Endothelial cell of umbilical vein (primary cell): Measurements from ENCODE around the gene PLPP7. TPM values are rescaled to one million over a fixed set of nuclear protein-coding genes. Genes with fewer than 3 reads are reported as not detected.
"Not testable (repeated sequence)": the region's sequence is repeated elsewhere in the genome, so short reads cannot be mapped to it uniquely, and the experiment has no call there.

Source experiments
- BruUV-seq: library from RNA; stranded (reverse); fragments of 400-500 nt; replicated peaks from 2 replicates; lab custom pipeline; 2021; lab: Mats Ljungman, UMichigan
- CTCF ChIA-PET: fragments of 300-600, 350-600 bp; sonication (Branson Sonifier 250); formaldehyde crosslinking; loops from one replicate; lab custom pipeline; 2021; ENCODE audit warnings: antibody characterized with exemption, inconsistent platforms; lab: Charles Lee
- POLR2A ChIA-PET: fragments of 300-600, 350-600 bp; sonication (Branson Sonifier 250); formaldehyde crosslinking; loops from one replicate; lab custom pipeline; 2021; ENCODE audit warnings: antibody characterized with exemption, inconsistent platforms; lab: Charles Lee
- DNase-seq: peaks from one replicate; pipeline ENCODE4 v3.0.0-alpha.2; 2011; ENCODE audit warnings: low read depth, low spot score
- FAIRE-seq: peaks from 2 replicates; lab custom pipeline; 2011; peaks lifted over from hg19 to GRCh38; lab: Jason Lieb, UNC
- H2AFZ ChIP-seq: 2 replicates; pipeline ENCODE4 v1.6.0; 2012; ENCODE audit warnings: low read depth, low read length, control low read depth, inconsistent platforms
- H3K27ac ChIP-seq: 2 replicates; pipeline ENCODE4 v1.5.1; 2011; ENCODE audit warnings: low read depth, mild to moderate bottlenecking, control low read depth, low read length, moderate library complexity; ENCODE audit not compliant: insufficient read depth
- H3K27me3 ChIP-seq, 2 experiments: 2 replicates each; pipeline versions ENCODE4 v1.6.0 to v1.6.1; 2011; ENCODE audit warnings: low read length in 2 of 2, mixed read lengths in 1 of 2; ENCODE audit not compliant: control insufficient read depth in 2 of 2, insufficient read depth in 2 of 2
- H3K36me3 ChIP-seq, 2 experiments: 2 replicates in 1 of 2; 3 replicates in 1 of 2; pipeline ENCODE4 v1.5.1; 2011; ENCODE audit warnings: low read length in 2 of 2, mild to moderate bottlenecking in 1 of 2, moderate library complexity in 1 of 2; ENCODE audit not compliant: control insufficient read depth in 2 of 2, insufficient read depth in 2 of 2; ENCODE audit errors: extremely low read depth in 1 of 2
- H3K4me1 ChIP-seq: 3 replicates; pipeline ENCODE4 v1.5.1; 2011; ENCODE audit warnings: mild to moderate bottlenecking, low read length; ENCODE audit not compliant: control insufficient read depth, insufficient read depth; ENCODE audit errors: extremely low read depth
- H3K4me2 ChIP-seq: 2 replicates; pipeline ENCODE4 v1.6.1; 2011; ENCODE audit warnings: low read length, control low read depth, mixed read lengths; ENCODE audit not compliant: insufficient read depth
- H3K4me3 ChIP-seq, 3 experiments: fragments of 200-600 bp in 1 of 3; sonication (generic), shearing (Covaris generic) in 1 of 3; replicated peaks in 1 of 3; 2 replicates each; pipeline ENCODE4 v1.5.1; 2011 to 2016; ENCODE audit warnings: control low read depth in 3 of 3, low read length in 3 of 3, mild to moderate bottlenecking in 2 of 3, inconsistent platforms in 1 of 3, low read depth in 1 of 3, moderate library complexity in 1 of 3; ENCODE audit not compliant: insufficient read depth in 1 of 3
- H3K79me2 ChIP-seq: 2 replicates; pipeline ENCODE4 v1.6.0; 2012; ENCODE audit warnings: low read length, inconsistent platforms; ENCODE audit not compliant: control insufficient read depth, insufficient read depth
- H3K9ac ChIP-seq: replicated peaks from 2 replicates; pipeline ENCODE3; 2011; ENCODE audit warnings: low read length, control low read depth; ENCODE audit not compliant: insufficient read depth; ENCODE audit errors: extremely low read depth
- H3K9me1 ChIP-seq: replicated peaks from 3 replicates; pipeline ENCODE4 v1.6.0; 2011; ENCODE audit warnings: mild to moderate bottlenecking, low read length; ENCODE audit not compliant: control insufficient read depth, insufficient read depth; ENCODE audit errors: extremely low read depth
- H3K9me3 ChIP-seq: replicated peaks from 2 replicates; pipeline ENCODE4 v1.5.1; 2012; ENCODE audit warnings: low read length, inconsistent platforms; ENCODE audit not compliant: control insufficient read depth, insufficient read depth
- H4K20me1 ChIP-seq: replicated peaks from 2 replicates; pipeline ENCODE3; 2011; ENCODE audit warnings: mild to moderate bottlenecking, low read length; ENCODE audit not compliant: control insufficient read depth, insufficient read depth; ENCODE audit errors: extremely low read depth
- MAX ChIP-seq: IDR thresholded peaks from 2 replicates; pipeline ENCODE4 v1.6.1; 2011; ENCODE audit not compliant: insufficient read depth, insufficient read length
- MYC ChIP-seq: IDR thresholded peaks from one replicate; pipeline ENCODE4 v1.6.1; 2011; ENCODE audit warnings: mild to moderate bottlenecking, low read depth, low read length
- POLR2AphosphoS5 ChIP-seq: IDR thresholded peaks from 2 replicates; pipeline ENCODE4 v1.6.1; 2012; ENCODE audit warnings: low read depth, mild to moderate bottlenecking, control low read depth, low read length, moderate library complexity; ENCODE audit not compliant: insufficient read depth
- dilution Hi-C: fragments of 300-500 bp; cut with MboI; formaldehyde crosslinking; loops from one replicate; pipeline ENCODE4 v1.15.0; 2019; ENCODE audit warnings: low sequenced_read_pairs; ENCODE audit not compliant: extremely low pct_ligation_motif_present
- intact Hi-C: fragments of 100-400 bp; cut with micrococcal nuclease; formaldehyde crosslinking; loops from one replicate; pipeline ENCODE4 v1.10.0; 2022
- polyA plus RNA-seq, 4 experiments: library from polyadenylated mRNA; depleted of rRNA in 3 of 4; stranded (reverse) in 3 of 4; unstranded in 1 of 4; fragments of >200 nt; gene quantifications; 2 replicates each; pipeline versions ENCODE4 v1.2.1 to v1.2.3, GENCODE V29; 2011 to 2012; ENCODE audit warnings: missing spikeins in 1 of 4
- total RNA-seq: library from RNA; stranded (reverse); gene quantifications from 2 replicates; pipeline ENCODE4 v1.2.3, GENCODE V29; 2021

Gene PLPP7
- total and polyA plus RNA-seq, 2 donors (not counting 3 experiments of a cell fraction or from before 2014, with no cell fraction given) = 2.1 to 2.7 TPM

GRCh38 chr9:131270171-131271015 lies 19.1 kb upstream of the PLPP7 start:
- intact Hi-C loops (loop anchor here (1.0 kb wide), 2 partner anchors 32 to 55 kb away; no protein-coding TSS in a partner anchor), dilution Hi-C loops (no loop called here)
- H3K9me3 ChIP-seq = no peaks in the 10 kb centered on the region
- ChIA-PET POLR2A (interaction anchor here (0.7 to 1.2 kb wide), 4 partner anchors 9 to 61 kb away, joined by 3 to 7 read pairs (median 4); no protein-coding TSS in a partner anchor), CTCF (interaction anchor here (0.5 to 3.0 kb wide), 4 partner anchors 13 to 66 kb away, joined by 3 to 11 read pairs (median 4); no protein-coding TSS in a partner anchor)
- H3K79me2 ChIP-seq = peaks cover 44% of the 10 kb centered on the region
- no peak overlapping the region for H3K4me2 ChIP-seq
- no peaks in the 10 kb centered on the region for H3K9me1 ChIP-seq
- no peaks in the 10 kb centered on the region for H4K20me1 ChIP-seq
- peaks cover 54% of the 10 kb centered on the region for H3K4me1 ChIP-seq
- peak overlapping the region; percentile 67 for H3K27ac ChIP-seq
- no TSS peak for BruUV-seq
- peaks cover 0 to 12% of the 10 kb centered on the region in 2 experiments for H3K36me3 ChIP-seq
- DNase-seq (peak; percentile 73), FAIRE-seq (peak; percentile 91)
- H3K9ac ChIP-seq = peak overlapping the region; percentile 37
- H2AFZ ChIP-seq = peak overlapping the region; percentile 36
- H3K27me3 ChIP-seq = no peaks in the 10 kb centered on the region
- TF ChIP-seq MAX = peak; percentile 97
- TF ChIP-seq POLR2AphosphoS5 = peak; percentile 36
- TF ChIP-seq MYC = no peak
- H3K4me3 ChIP-seq = no peak overlapping the region

GRCh38 chr9:131271016-131271273 lies 18.6 kb upstream of the PLPP7 start:
- H3K9ac ChIP-seq, H3K9me1 ChIP-seq, FAIRE-seq, intact Hi-C loops, dilution Hi-C loops, H3K4me2 ChIP-seq, H4K20me1 ChIP-seq, H2AFZ ChIP-seq, DNase-seq, H3K9me3 ChIP-seq, H3K4me3 ChIP-seq, H3K36me3 ChIP-seq, H3K27me3 ChIP-seq: not testable (repeated sequence)
- Histone ChIP-seq H3K79me2 (peaks cover 49% of the 10 kb centered on the region), H3K27ac (peak overlapping the region; percentile 67), H3K4me1 (peaks cover 58% of the 10 kb centered on the region)
- ChIA-PET POLR2A (interaction anchor here (0.7 to 1.2 kb wide), 3 partner anchors 9 to 60 kb away, joined by 3 to 7 read pairs (median 3); no protein-coding TSS in a partner anchor), CTCF (interaction anchor here (0.8 to 3.0 kb wide), 2 partner anchors 13 to 66 kb away, joined by 4 to 11 read pairs; no protein-coding TSS in a partner anchor)
- BruUV-seq = TSS peak; percentile 36
